Panc1 (cell line): ENCODE measurements around the gene BAIAP2L2. TPM values are rescaled to one million over a fixed set of nuclear protein-coding genes. Genes with fewer than 3 reads are reported as not detected.

Experiments
- ATAC-seq: fragments of 200-7000 bp; cut with Tn5 transposase; 2 replicates; pipeline ENCODE4 v1.9.1; 2020; ENCODE audit warnings: mild to moderate bottlenecking, moderate library complexity
- BruUV-seq: library from RNA; stranded (reverse); fragments of 400-500 nt; replicated peaks from 2 replicates; lab custom pipeline; 2021; lab: Mats Ljungman, UMichigan
- CTCF ChIA-PET: fragments of 300-600 bp; sonication (Branson Sonifier 250); formaldehyde crosslinking; loops from one replicate; lab custom pipeline; 2022; ENCODE audit warnings: antibody characterized with exemption; lab: Charles Lee
- POLR2A ChIA-PET: fragments of 300-600 bp; sonication (Branson Sonifier 250); formaldehyde crosslinking; loops from one replicate; lab custom pipeline; 2022; ENCODE audit warnings: antibody characterized with exemption; lab: Charles Lee
- DNase-seq: peaks from one replicate; pipeline ENCODE4 v3.0.0-alpha.2; 2010; ENCODE audit warnings: low read depth, low spot score
- H3K27ac ChIP-seq: 2 replicates; pipeline ENCODE4 v1.5.1; 2011; ENCODE audit warnings: mild to moderate bottlenecking, low read length, inconsistent platforms
- H3K27me3 ChIP-seq: fragments of 200-500 bp; sonication (Bioruptor generic); 2 replicates; pipeline ENCODE4 v1.6.0; 2014; ENCODE audit warnings: low read length, inconsistent platforms; ENCODE audit not compliant: control insufficient read depth, insufficient read depth
- H3K36me3 ChIP-seq: fragments of 200-500 bp; sonication (Bioruptor generic); 2 replicates; pipeline ENCODE4 v1.5.1; 2014; ENCODE audit warnings: inconsistent platforms, mild to moderate bottlenecking, low read length, moderate library complexity; ENCODE audit not compliant: control insufficient read depth, insufficient read depth
- H3K4me1 ChIP-seq: 2 replicates; pipeline ENCODE4 v1.5.1; 2011; ENCODE audit warnings: inconsistent platforms, mild to moderate bottlenecking, low read length, moderate library complexity; ENCODE audit not compliant: control insufficient read depth, insufficient read depth
- H3K4me3 ChIP-seq, 2 experiments: 2 replicates each; pipeline ENCODE4 v1.5.1; 2011 to 2012; ENCODE audit warnings: low read depth in 2 of 2, low read length in 2 of 2, mild to moderate bottlenecking in 2 of 2, inconsistent platforms in 1 of 2, moderate library complexity in 1 of 2
- H3K9me3 ChIP-seq: fragments of 200-500 bp; sonication (Bioruptor generic); 2 replicates; pipeline ENCODE4 v1.5.1; 2014; ENCODE audit warnings: low read depth, mild to moderate bottlenecking, inconsistent platforms, low read length, moderate library complexity; ENCODE audit not compliant: control insufficient read depth, insufficient read depth
- CTCF ChIP-seq: fragments of 450-650 bp; IDR thresholded peaks from 2 replicates; pipeline ENCODE4 v1.5.1; 2017; ENCODE audit warnings: mild to moderate bottlenecking
- POLR2AphosphoS5 ChIP-seq: IDR thresholded peaks from 2 replicates; pipeline ENCODE4 v1.6.1; 2012; ENCODE audit warnings: mild to moderate bottlenecking, low read depth, low read length, moderate library complexity
- REST ChIP-seq, 2 experiments: IDR thresholded peaks; 2 replicates each; pipeline ENCODE4 v1.6.1; 2011 to 2012; ENCODE audit warnings: low read depth in 2 of 2, control low read depth in 1 of 2, low read length in 1 of 2, mild to moderate bottlenecking in 1 of 2, moderate library complexity in 1 of 2; ENCODE audit not compliant: insufficient read depth in 1 of 2
- SIN3A ChIP-seq: IDR thresholded peaks from 2 replicates; pipeline ENCODE4 v1.6.1; 2012; ENCODE audit warnings: low read depth, mild to moderate bottlenecking, low read length, moderate library complexity, borderline replicate concordance; ENCODE audit not compliant: insufficient read depth
- TCF7L2 ChIP-seq: IDR thresholded peaks from 2 replicates; pipeline ENCODE4 v1.6.1; 2011; ENCODE audit warnings: mild to moderate bottlenecking, low read depth, low read length, inconsistent platforms
- in situ Hi-C: cut with HindIII; loops from 2 replicates; pipeline ENCODE4 v1.10.0; 2016; ENCODE audit warnings: low sequenced_read_pairs, low pct_unique_long_range_greater_than_20kb
- intact Hi-C: fragments of 100-400 bp; cut with micrococcal nuclease; formaldehyde crosslinking; loops from one replicate; pipeline ENCODE4 v1.10.0; 2022; ENCODE audit not compliant: unreplicated experiment
- total RNA-seq: library from RNA; stranded (reverse); gene quantifications from one replicate; pipeline ENCODE4 v1.2.1, GENCODE V29; 2021; ENCODE audit not compliant: unreplicated experiment

Gene BAIAP2L2
- total RNA-seq, 1 experiment from 2014 or later = 0.18 TPM

GRCh38 chr22:38088629-38089473, 21.6 kb downstream of the BAIAP2L2 start:
- TF ChIP-seq POLR2AphosphoS5 (no peak), REST (IDR thresholded peaks at IDR 0.05; ENCODE audit: insufficient read depth in 1 of 2, low read depth in 2 of 2, low read length in 1 of 2) (no peak), SIN3A (no peak)
- POLR2A ChIA-PET = no interaction called here
- H3K9me3 ChIP-seq = no peaks in the 10 kb centered on the region
- H3K36me3 ChIP-seq = no peaks in the 10 kb centered on the region
- no peaks in the 10 kb centered on the region for H3K27me3 ChIP-seq
- no peaks in the 10 kb centered on the region; the same call in 1 of the 2 replicates for H3K4me1 ChIP-seq
- no peak overlapping the region for H3K27ac ChIP-seq
- no peak for ATAC-seq
- CTCF ChIA-PET = no interaction called here
- no peak for DNase-seq
- no peak overlapping the region for H3K4me3 ChIP-seq
- in situ Hi-C loops = no loop called here
- intact Hi-C loops = no loop called here
- BruUV-seq = no TSS peak

- CTCF ChIA-PET = no interaction called here
- no TSS peak for BruUV-seq
- POLR2A ChIA-PET = no interaction called here
- H3K4me3 ChIP-seq = no peak overlapping the region
- TF ChIP-seq CTCF (no peak), TCF7L2 (no peak), REST (IDR thresholded peaks at IDR 0.05; ENCODE audit: insufficient read depth in 1 of 2, low read depth in 2 of 2, low read length in 1 of 2) (no peak), SIN3A (no peak), POLR2AphosphoS5 (no peak)
- in situ Hi-C loops (no loop called here), intact Hi-C loops (no loop called here)
- H3K36me3 ChIP-seq = no peaks in the 10 kb centered on the region
- ATAC-seq (no peak), DNase-seq (no peak)
- no peaks in the 10 kb centered on the region for H3K9me3 ChIP-seq
- no peaks in the 10 kb centered on the region; the same call in 1 of the 2 replicates for H3K4me1 ChIP-seq
- no peak overlapping the region for H3K27ac ChIP-seq
- H3K27me3 ChIP-seq = no peaks in the 10 kb centered on the region
Measured at GRCh38 chr22:38087855-38088254, 22.6 kb downstream of the BAIAP2L2 start.
